Suprapubic skin (tissue), 3 donors: ENCODE measurements around the gene ATG9A.

Experiments used
- CTCF ChIP-seq, 2 donors: fragments of 200-600 bp in 1 of 2; fragments of 450-650 bp in 1 of 2; sonication (generic) in 1 of 2; IDR thresholded peaks; one replicate each; pipeline ENCODE4 v1.5.1; 2016 to 2019; ENCODE audit warnings: antibody characterized with exemption in 2 of 2, mild to moderate bottlenecking in 1 of 2, moderate library complexity in 1 of 2
- POLR2AphosphoS5 ChIP-seq, 3 donors: sonication (generic); formaldehyde crosslinking; IDR thresholded peaks; one replicate each; pipeline ENCODE4 v1.6.1; 2017; ENCODE audit warnings: antibody characterized with exemption in 3 of 3

GRCh38 chr2:219171231-219171651 is 58.2 kb downstream of the ATG9A start:
- TF ChIP-seq CTCF (IDR thresholded peaks at IDR 0.05): peak; percentile 63 to 69
- TF ChIP-seq POLR2AphosphoS5 (IDR thresholded peaks at IDR 0.05): peak in 1 of 3 donors; percentile 35
